GF-D8 (cell line): ENCODE results near the gene GTF2I.
"Not testable (repeated sequence)": the region's sequence is repeated elsewhere in the genome, so short reads cannot be mapped to it uniquely, and the experiment has no call there.

Experiments
- DNase-seq: peaks from one replicate; lab custom pipeline; 2025; lab: John Stamatoyannopoulos, UW

The GTF2I gene

DNA sequence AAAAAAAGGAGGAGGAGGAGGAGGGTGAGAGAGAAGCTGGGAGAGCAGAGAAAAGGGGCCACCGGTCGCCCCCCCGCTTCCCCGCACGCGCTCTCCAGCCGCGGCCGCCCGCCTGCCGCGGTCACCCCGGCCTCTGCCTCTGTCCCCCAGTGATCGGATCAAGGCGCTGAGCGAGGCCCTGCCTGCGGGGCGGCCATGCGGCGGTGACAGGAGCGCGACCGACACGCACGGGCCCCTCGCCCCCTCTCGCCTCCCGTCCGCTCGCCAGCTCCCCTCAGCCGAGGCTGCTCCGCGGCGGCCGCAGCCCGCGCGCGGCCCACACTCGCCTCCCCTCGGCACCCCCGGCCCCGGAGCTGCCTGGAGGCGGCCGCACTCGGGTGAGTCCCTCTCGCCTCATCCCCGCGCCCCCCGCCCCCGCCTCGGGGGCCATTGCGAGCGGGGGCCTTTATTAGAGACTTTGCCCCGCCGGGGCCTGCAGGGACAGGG lies at the start of gene GTF2I:
GTF2I (plus strand) TSS at position 27 of the 486 bp plus-strand sequence. CDS start 31,411 bp downstream, outside the sequence.
- no peak for DNase-seq

DNA sequence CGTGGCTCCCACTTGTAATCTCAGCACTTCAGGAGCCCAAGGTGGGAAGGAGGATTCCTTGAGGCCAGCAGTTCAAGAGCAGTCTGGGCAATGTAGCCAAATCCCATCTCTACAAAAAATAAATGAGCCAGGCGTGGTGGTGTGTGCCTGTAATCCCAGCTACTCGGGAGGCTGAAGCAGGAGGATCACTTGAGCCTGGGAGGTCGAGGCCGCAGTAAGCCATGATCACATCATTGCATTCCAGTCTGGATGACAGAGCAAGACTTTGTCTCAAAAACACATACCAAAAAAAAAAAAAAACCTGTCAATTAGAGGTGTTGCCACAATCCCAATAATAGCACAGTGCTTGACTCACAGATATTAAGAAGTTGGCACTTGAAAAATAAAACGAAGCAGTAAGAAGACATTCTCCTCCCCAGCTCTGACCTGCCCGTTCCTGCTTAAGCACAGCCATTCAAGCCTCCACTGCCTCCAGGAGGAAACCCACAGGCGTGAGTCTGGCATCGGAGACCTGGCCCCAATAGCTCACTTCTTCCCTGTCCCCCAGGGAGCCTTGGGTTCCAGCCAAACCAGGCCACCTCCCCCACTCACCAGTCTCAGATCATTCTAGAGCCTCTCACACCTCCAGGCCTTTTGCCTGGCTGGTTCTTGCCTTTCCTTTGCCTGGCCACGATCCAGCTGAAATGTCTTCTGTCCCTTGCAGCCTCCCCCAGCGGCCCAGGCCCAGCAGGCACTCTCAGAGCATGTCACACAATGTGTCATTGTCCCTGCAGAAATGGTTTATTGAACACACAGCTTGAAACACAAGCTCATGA lies 45.3 kb upstream of the GTF2I start:
- DNase-seq: no peak

DNA sequence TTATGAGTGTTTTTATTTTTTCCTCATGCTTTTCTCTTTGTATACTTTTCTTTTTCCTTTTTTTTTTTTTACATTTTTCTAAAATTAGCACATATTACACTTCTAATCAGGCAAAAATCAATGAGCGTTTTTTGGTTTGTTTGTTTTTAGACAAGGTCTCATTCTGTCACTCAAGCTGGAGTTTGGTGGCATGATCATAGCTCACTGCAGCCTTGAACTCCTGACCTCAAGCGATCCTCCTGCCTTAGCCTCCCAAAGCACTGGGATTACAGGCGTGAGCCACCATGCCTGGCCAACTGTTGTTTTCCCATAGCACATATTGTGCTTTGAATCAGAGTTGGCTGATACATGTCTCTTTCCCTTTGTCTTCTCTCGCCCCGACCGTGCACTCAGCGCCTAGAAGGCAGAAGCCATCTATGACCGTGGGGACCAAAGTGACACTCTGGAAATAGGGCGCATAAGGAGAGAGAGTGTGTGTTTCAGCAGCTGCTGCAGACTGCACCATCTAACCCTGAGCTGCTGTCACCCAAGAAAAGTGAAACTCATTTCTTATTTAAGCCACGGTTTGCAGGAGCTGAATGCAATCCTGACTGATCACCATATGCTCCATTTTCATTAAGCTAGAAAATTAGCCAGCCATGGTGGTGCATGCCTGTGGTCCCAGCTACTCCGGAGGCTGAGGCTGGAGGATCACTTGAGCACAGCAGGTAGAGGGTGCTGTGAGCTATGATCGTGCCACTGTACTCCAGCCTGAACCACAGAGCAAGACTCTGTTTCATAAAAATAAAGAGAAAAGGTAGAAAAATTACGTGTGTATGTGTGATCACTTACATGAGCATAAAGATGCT lies 41.4 kb upstream of the GTF2I start:
- no peak for DNase-seq

DNA sequence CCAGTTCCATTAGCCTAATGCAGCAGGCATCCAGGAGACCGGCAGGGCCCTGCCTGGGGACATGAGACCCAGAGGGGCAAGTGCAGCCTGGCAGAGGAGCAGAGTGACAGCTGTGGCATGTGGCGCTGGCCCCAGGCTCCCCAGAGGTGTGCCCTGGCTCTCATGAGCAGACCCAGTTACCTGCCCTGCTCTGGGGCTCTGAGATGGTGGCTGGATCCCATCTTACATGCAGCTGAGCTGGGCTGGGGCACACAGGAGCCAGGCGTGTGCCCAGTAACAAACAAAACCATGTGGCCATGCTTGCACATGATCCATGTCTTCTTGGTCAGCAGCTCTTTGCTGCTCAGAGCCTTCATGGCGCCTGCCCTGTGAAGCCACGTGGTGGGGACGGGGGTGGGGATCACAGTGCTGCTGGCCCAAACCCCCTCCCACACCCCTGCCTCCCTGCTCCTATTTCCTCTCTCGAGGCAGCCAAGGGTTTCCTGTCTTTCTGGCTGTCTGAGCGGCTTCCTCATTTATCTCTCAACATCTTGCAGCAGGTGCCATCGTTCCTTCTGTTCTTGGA lies 40.3 kb upstream of the GTF2I start:
- peak; percentile 87 for DNase-seq

DNA sequence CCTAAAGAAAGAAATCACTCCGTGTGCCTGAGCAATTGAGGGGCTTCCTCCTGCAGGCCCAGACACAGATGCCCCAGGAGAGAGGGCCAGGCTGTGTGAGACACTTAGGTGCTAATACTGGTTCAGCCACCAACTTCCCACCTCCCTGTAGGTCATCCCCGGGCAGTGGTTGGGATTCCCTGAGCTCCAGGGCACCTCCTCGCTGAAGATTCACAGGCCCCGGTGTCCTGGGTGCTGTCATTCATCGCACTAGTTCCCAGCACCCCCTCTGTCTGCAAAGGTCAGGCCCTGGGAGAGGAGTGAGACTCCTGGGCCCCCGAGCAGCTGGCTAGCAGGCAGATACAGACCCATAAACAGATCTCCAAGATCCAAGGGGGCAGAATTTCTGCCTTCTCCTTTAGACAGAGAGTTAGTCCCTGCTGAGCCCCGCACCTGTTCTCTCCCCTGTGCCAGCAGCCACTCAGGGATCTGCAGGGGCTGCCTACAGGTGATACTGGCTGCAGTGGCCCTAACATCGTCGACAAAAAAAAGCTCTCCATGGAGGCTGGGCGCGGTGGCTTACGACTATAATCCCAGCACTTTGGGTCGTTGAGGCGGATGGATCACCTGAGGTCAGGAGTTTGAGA lies 38.2 kb upstream of the GTF2I start:
- no peak for DNase-seq

- DNase-seq: no peak
These were observed 35.2 kb upstream of the GTF2I start for GRCh38 chr7:74622228-74622749.

GRCh38 chr7:74623135-74623534 lies 34.4 kb upstream of the GTF2I start:
- no peak for DNase-seq

- DNase-seq: peak; percentile 27
These were observed 32.1 kb upstream of the GTF2I start for GRCh38 chr7:74625446-74625845.

DNA sequence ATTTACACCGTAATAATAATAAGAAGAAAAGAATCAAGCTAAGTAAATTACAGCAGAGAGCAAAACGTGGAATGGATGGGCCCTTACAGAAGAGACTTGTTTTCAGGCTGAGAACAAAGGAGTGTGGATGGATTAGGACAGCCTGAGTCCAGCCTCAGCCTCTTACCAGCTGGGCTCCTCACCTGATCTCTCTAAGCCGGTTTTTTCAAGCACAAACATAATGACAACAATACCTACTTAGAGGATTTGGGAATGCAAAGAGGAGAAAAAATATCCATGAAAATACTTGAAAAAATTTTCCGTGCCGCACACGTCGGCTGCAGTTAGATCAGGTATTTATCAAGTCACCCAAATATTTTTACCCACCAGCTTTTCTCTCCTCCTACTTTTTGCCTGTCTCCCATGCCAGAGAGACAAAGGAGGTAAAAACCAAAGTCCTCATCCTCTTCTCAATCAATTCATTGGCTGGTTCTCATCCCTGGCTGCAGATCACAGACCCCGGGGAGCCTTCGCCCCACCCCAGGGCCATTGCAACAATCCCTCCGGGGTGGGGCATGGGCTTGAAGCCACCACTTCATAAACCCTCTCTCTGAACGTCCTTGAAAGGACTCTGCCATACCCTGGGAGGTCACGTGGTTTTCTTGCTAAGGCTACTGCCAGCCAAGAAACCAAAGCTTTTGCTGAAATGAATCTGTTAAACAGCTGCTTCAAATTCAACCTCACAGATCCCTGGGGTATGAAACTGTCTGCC lies 29.7 kb upstream of the GTF2I start:
- DNase-seq: no peak

DNA sequence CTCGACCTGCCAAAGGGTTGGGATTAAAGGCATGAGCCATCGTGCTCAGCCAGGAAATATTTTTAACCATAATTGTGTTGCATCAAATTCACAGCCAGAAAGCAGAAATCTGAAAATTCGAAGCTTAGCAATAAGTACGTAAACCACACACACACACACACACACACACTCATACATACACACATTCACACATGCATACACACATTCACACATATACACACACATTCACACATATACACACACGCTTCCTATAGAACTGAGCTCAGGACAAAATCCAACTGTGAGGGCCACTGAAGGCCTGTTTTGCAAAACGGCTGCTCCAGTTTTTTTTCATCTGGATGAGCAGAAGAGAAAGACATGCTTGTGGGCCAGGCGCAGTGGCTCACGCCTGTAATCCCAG lies 25.0 kb upstream of the GTF2I start:
- no peak for DNase-seq

GRCh38 chr7:74633451-74633921 lies 24.0 kb upstream of the GTF2I start:
- no peak for DNase-seq

DNA sequence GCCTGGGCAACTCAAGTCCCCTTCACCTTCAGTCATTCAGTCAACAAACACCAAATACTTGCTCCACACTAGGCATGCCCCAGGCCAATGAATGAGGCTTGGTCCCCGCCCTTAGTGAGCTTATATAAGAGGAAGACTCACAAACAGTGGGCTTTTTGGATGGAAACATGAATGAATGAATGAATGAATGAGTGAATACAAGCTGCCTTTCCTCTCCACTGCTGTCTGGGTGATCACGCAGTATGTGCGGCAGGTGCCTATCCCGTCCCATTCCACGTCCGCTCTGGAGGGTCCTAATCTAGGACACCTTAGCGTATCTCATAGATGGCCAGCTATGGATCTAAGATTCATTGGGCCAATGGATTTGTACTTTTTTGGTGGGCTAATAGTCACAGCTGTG lies 19.8 kb upstream of the GTF2I start:
- DNase-seq: no peak

GRCh38 chr7:74650055-74650454 lies 7.5 kb upstream of the GTF2I start:
- DNase-seq: peak; percentile 52

GRCh38 chr7:74650493-74651132 lies 6.9 kb upstream of the GTF2I start:
- DNase-seq: not testable (repeated sequence)

GRCh38 chr7:74651133-74651504 lies 6.4 kb upstream of the GTF2I start:
- DNase-seq: not testable (repeated sequence)

DNA sequence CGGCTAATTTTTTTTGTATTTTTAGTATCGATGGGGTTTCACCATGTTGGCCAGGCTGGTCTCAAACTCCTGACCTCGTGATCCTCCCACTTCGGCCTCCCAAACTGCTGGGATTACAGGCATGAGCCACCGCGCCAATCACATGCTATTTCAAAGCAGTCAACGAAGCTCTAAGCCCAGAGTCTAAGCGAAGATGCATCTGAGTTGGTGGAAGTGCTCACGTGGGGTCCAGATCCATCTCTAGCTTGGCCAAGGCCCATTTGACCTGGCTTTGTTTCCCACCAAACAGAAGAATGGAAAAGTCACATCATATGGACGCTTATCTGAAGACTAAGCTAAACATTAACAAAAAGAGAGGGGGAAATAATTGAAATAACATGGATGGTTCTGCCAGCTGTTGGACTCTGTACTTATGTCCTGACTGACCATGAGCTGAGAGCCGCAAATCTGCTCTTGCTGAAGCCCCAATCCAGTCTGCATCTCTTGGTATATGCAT lies 3.8 kb upstream of the GTF2I start:
- DNase-seq: no peak

GRCh38 chr7:74654811-74655210 lies 2.7 kb upstream of the GTF2I start:
- DNase-seq: no peak

- DNase-seq: no peak
These were observed 2.2 kb upstream of the GTF2I start for GRCh38 chr7:74655324-74655723.

DNA sequence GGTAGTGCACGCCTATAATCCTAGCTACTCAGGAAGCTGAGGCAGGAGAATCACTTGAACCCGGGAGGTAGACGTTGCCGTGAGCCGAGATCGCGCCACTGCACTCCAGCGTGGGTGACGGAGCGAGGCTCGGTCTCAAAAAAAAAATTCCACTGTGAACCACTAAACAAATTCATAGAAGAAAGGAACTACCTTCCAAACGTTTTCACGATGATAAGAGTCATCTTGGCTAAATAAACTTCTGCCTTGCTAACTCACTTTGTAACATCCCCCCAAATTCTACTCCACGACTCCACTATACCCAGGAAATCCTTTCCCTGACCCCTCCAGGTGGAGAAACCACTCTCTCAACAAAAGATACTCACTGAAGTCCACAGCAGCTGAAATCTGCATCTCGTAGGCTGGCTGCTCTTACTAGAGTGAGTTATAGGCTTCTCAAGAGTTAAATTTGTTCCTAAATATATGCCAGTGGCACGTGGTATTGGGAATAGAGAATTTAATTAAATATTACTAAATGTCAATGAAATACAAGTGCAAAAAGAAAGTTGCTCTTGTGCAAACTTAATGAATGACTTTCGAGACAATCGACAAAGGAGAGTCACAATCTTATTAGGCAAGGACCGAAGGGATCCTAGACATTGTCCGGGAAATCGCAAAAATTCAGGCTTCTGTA lies 1.6 kb upstream of the GTF2I start:
- DNase-seq: no peak

GRCh38 chr7:74656441-74656836 lies 1.1 kb upstream of the GTF2I start:
- DNase-seq: peak; percentile 54
